CD4-positive, alpha-beta memory T cell (primary cell): ENCODE results near the gene CANT1. TPM values are rescaled to one million over a fixed set of nuclear protein-coding genes. Genes with fewer than 3 reads are reported as not detected.
A peak's percentile ranks its signal among the peaks of the same experiment; 100 is the strongest.

Experiments used
- CTCF ChIA-PET: fragments of 350-600 bp; sonication (Branson Sonifier 250); formaldehyde crosslinking; loops from one replicate; lab custom pipeline; 2021; ENCODE audit warnings: inconsistent platforms; ENCODE audit not compliant: partially characterized antibody; lab: Charles Lee
- POLR2A ChIA-PET: fragments of 350-600 bp; sonication (Branson Sonifier 250); formaldehyde crosslinking; loops from one replicate; lab custom pipeline; 2021; ENCODE audit not compliant: partially characterized antibody; lab: Charles Lee
- DNase-seq, 5 donors: peaks; one replicate each; pipeline versions ENCODE4 v3.0.0 to v3.0.0-alpha.2; 2020 to 2022; ENCODE audit warnings: mixed read lengths in 1 of 5
- H3K27ac ChIP-seq: one replicate; pipeline ENCODE4 v1.7.0; 2013; ENCODE audit warnings: low read depth, low read length
- H3K27me3 ChIP-seq: 2 replicates; pipeline ENCODE4 v1.7.0; 2013; ENCODE audit warnings: mild to moderate bottlenecking, low read length, moderate library complexity; ENCODE audit not compliant: insufficient read depth
- H3K36me3 ChIP-seq: 2 replicates; pipeline ENCODE4 v1.7.0; 2013; ENCODE audit warnings: mild to moderate bottlenecking, low read length, moderate library complexity; ENCODE audit not compliant: insufficient read depth
- H3K4me1 ChIP-seq: 2 replicates; pipeline ENCODE4 v1.7.0; 2013; ENCODE audit warnings: mild to moderate bottlenecking, low read length, moderate library complexity; ENCODE audit not compliant: insufficient read depth
- H3K4me3 ChIP-seq, 2 donors: one replicate each; pipeline ENCODE4 v1.7.0; 2013; ENCODE audit warnings: low read length in 2 of 2, mild to moderate bottlenecking in 1 of 2
- H3K9me3 ChIP-seq, 2 donors: one replicate each; pipeline ENCODE4 v1.7.0; 2013; ENCODE audit warnings: low read length in 2 of 2, control low read depth in 1 of 2; ENCODE audit not compliant: control insufficient read depth in 1 of 2
- H3K27ac Mint-ChIP-seq, 7 donors: one replicate each; pipeline ENCODE4 v1.8.0; 2020 to 2021; ENCODE audit warnings: mixed read lengths in 7 of 7, mild to moderate bottlenecking in 6 of 7, inconsistent platforms in 3 of 7, moderate library complexity in 3 of 7
- H3K27me3 Mint-ChIP-seq, 2 donors: one replicate each; pipeline ENCODE4 v1.8.0; 2020 to 2021; ENCODE audit warnings: mixed read lengths in 2 of 2
- H3K36me3 Mint-ChIP-seq, 2 donors: one replicate each; pipeline ENCODE4 v1.8.0; 2020 to 2021; ENCODE audit warnings: mixed read lengths in 2 of 2, inconsistent platforms in 1 of 2, mild to moderate bottlenecking in 1 of 2
- H3K4me1 Mint-ChIP-seq, 4 donors: one replicate each; pipeline ENCODE4 v1.8.0; 2020 to 2021; ENCODE audit warnings: mixed read lengths in 4 of 4, mild to moderate bottlenecking in 1 of 4
- H3K4me3 Mint-ChIP-seq, 8 donors: one replicate each; pipeline ENCODE4 v1.8.0; 2020 to 2021; ENCODE audit warnings: mixed read lengths in 8 of 8, mild to moderate bottlenecking in 7 of 8, moderate library complexity in 6 of 8, inconsistent platforms in 3 of 8
- H3K9me3 Mint-ChIP-seq, 8 donors: one replicate each; pipeline ENCODE4 v1.8.0; 2020 to 2021; ENCODE audit warnings: mixed read lengths in 8 of 8, mild to moderate bottlenecking in 5 of 8, inconsistent platforms in 3 of 8, moderate library complexity in 1 of 8
- intact Hi-C: fragments of 100-400 bp; cut with micrococcal nuclease; formaldehyde crosslinking; loops from one replicate; pipeline ENCODE4 v1.15.1; 2023
- polyA plus RNA-seq, 2 donors: library from polyadenylated mRNA; unstranded; fragments of 300-500 nt; fragmentation: Illumina TruSeq; gene quantifications; one replicate each; pipeline ENCODE4 v1.2.3, GENCODE V29; 2021
- total RNA-seq, 2 experiments: library from RNA; stranded (reverse); gene quantifications; one replicate each; pipeline ENCODE4 v1.2.3, GENCODE V29; 2021

Gene CANT1
- total and polyA plus RNA-seq, 4 experiments from 2014 or later: 7.2 to 59.4 (median 34.2) TPM

DNA sequence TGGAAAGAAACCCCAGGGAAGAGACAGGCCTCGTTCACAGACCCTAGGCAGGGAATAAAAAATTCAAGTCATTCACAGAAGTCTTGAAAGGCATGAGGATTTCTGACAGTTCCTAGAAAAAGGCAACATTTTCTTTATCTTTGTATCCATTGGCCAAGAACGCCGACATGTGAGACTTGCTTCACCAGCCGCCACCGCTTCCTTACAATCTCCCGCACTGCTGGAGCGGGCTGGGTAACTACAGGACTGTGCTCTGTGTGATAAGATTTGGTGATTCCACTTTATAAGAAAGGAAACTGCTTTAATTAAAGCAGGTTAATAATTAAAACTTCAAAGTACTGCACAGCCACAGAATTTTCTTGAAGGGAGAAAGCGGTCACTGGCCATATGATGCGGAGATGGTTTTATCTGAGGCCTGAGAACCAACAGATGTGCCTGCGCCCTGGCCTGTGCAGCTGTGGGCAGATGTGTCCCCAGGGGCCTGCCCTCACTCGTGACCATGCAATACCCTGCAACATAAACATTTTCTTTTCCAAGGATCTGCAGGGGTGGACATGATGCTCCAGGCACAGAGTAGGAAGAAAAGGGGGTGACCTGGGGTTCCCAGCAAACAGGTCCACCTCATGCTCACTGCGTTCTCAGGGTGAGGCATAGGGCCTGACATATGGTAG is 16.9 kb downstream of the CANT1 start:
- H3K36me3 Mint-ChIP-seq: peaks cover 18 to 55% of the 10 kb centered on the region in 2 donors
- Histone ChIP-seq H3K27ac (no peak overlapping the region), H3K36me3 (peaks cover 30% of the 10 kb centered on the region), H3K4me1 (no peaks in the 10 kb centered on the region), H3K9me3 (no peaks in the 10 kb centered on the region), H3K27me3 (no peaks in the 10 kb centered on the region), H3K4me3 (no peak overlapping the region)
- H3K4me3 Mint-ChIP-seq: no peak overlapping the region
- ChIA-PET POLR2A (no interaction called here), CTCF (interaction anchor here (1.5 to 2.5 kb wide), 2 partner anchors 10 to 13 kb away, joined by 4 to 10 read pairs; partner anchors contain the start of gene LGALS3BP)
- H3K4me1 Mint-ChIP-seq: peaks cover 3 to 14% (median 8%) of the 10 kb centered on the region in 4 donors
- no peaks in the 10 kb centered on the region for H3K27me3 Mint-ChIP-seq
- no peak for DNase-seq
- no peaks in the 10 kb centered on the region for H3K9me3 Mint-ChIP-seq
- intact Hi-C loops: loop anchor here (1.0 kb wide), 1 partner anchor 50 kb away; no protein-coding TSS in a partner anchor
- H3K27ac Mint-ChIP-seq: peak overlapping the region in 3 of 7 donors; percentile 48 to 68 (median 67)

DNA sequence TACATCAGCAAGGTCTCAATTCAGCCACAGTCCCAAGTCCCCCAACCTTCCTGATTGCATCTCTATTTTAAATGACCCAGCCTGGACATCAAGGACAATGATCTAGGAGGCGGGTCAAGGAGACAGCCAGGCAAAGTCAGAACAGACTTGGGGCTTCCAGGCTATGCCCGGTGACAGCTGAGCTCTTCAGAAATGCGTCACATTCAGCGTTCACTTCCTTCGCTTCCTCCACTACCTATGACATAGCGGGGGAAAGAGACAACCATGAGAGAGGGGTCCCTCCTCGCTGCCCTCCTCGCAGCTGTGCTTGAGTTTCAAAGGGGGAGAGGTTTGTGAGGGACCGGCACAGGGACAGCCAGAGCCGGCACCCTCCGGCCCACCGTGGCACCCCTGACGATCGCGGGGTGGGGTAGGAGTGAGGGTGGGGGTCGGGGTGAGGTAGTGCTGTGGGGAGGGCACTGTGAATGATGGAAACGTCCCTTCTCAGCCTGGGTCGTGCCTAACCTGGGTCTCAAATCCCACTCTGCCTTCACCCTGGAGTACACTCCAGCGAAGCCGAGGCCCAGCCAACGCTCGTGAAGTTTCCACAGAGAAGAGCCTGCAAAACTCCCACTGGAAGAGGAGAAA is 17.5 kb downstream of the CANT1 start:
- H3K27me3 Mint-ChIP-seq: no peaks in the 10 kb centered on the region
- Histone ChIP-seq H3K27me3 (no peaks in the 10 kb centered on the region), H3K4me1 (peaks cover 3% of the 10 kb centered on the region), H3K27ac (no peak overlapping the region), H3K9me3 (no peaks in the 10 kb centered on the region), H3K4me3 (no peak overlapping the region), H3K36me3 (peaks cover 24% of the 10 kb centered on the region)
- DNase-seq: no peak
- POLR2A ChIA-PET: no interaction called here
- no peaks in the 10 kb centered on the region for H3K9me3 Mint-ChIP-seq
- no peak overlapping the region for H3K4me3 Mint-ChIP-seq
- peaks cover 17 to 50% of the 10 kb centered on the region in 2 donors for H3K36me3 Mint-ChIP-seq
- CTCF ChIA-PET: interaction anchor here (1.4 kb wide), 1 partner anchor 20 kb away, joined by 4 read pairs; no protein-coding TSS in a partner anchor
- H3K4me1 Mint-ChIP-seq: peaks cover 4 to 15% (median 9%) of the 10 kb centered on the region in 4 donors
- no peak overlapping the region for H3K27ac Mint-ChIP-seq
- intact Hi-C loops: no loop called here

DNA sequence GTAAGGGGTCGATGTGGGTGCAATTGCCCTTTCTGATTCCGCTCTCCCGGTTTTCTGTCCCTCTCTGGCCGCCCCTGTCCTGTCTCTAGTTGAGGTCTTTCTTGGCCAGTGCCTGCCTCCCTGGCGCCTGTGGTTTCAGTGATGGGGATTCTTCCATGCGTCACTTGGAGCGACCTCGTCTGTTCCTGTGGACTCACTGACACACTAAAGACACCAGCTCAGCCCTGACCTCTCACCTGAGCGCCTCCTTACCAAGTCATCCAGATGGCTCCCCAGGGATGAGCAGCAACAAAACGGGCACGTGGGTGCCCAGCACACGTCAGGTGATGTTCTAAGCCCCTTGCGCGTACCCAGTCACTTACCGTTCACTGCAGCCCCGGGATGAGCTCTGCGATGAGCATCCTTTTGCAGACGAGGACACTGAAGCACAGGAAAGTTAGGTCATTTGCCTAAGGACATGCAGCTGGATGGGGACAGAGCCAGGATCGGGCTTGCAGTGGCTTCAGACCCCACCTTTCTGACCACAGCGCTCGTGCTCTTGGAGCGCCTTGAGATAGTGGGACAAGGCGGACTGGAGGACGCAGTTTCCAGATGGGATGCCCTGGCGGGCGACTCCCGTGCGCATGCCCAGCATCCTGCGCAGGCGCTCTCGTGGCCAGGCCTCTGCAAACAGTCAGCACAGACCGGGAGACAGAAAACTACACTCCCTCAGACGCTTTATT is 18.4 kb downstream of the CANT1 start:
- peak overlapping the region in 1 of 7 donors; percentile 87 for H3K27ac Mint-ChIP-seq
- no peak overlapping the region for H3K4me3 Mint-ChIP-seq
- Histone ChIP-seq H3K4me1 (peaks cover 11% of the 10 kb centered on the region), H3K27me3 (no peaks in the 10 kb centered on the region), H3K4me3 (no peak overlapping the region), H3K27ac (no peak overlapping the region), H3K36me3 (peaks cover 16% of the 10 kb centered on the region), H3K9me3 (no peaks in the 10 kb centered on the region)
- intact Hi-C loops: no loop called here
- H3K9me3 Mint-ChIP-seq: no peaks in the 10 kb centered on the region
- ChIA-PET POLR2A (no interaction called here), CTCF (interaction anchor here (1.4 kb wide), 1 partner anchor 19 kb away, joined by 4 read pairs; no protein-coding TSS in a partner anchor)
- H3K4me1 Mint-ChIP-seq: peaks cover 11 to 24% (median 17%) of the 10 kb centered on the region in 4 donors
- DNase-seq: no peak
- no peaks in the 10 kb centered on the region for H3K27me3 Mint-ChIP-seq
- peaks cover 17 to 43% of the 10 kb centered on the region in 2 donors for H3K36me3 Mint-ChIP-seq

DNA sequence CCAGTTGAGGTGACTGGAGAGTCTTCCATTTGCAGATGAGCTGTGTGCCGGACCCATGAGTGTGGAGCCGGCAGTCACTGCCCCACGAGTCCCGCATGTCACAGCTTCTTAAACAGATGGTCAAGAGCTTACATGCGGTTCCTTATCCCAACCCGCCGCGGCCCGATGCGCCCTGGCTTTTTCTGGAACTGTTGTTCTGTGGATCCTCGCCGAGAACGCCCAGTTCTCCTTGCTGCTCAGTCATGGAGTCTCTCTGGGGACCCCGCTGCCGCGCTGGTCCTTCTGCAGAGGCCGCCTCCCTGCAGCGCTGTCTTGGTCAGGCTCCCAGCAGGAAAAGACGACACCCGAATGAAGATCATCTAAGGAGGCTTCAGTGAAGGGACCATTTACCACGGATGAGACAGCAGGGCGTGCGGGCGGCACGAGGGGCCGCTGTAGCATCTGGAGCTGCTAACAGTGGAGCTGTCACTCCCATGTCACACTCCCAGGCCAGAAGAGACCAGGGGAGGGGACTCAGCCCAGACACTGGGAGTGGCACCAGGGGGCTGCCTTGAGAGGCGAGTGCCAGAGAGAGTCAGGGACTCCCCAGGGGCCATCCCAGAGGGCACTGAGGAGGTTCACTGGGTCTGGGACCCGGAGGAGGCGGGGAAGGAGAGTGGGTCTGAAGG is 19.1 kb downstream of the CANT1 start:
- no peaks in the 10 kb centered on the region for H3K27me3 ChIP-seq
- Mint-ChIP-seq H3K27me3 (no peaks in the 10 kb centered on the region), H3K4me1 (peaks cover 15 to 29% (median 22%) of the 10 kb centered on the region in 4 donors), H3K4me3 (no peak overlapping the region), H3K36me3 (peaks cover 12 to 39% of the 10 kb centered on the region in 2 donors), H3K27ac (peak overlapping the region in 1 of 7 donors; percentile 57), H3K9me3 (no peaks in the 10 kb centered on the region)
- ChIA-PET POLR2A (no interaction called here), CTCF (interaction anchor here (1.4 kb wide), 1 partner anchor 19 kb away, joined by 4 read pairs; no protein-coding TSS in a partner anchor)
- DNase-seq: no peak
- no peak overlapping the region for H3K27ac ChIP-seq
- no peaks in the 10 kb centered on the region for H3K9me3 ChIP-seq
- peaks cover 18% of the 10 kb centered on the region for H3K4me1 ChIP-seq
- H3K36me3 ChIP-seq: peaks cover 10% of the 10 kb centered on the region
- no peak overlapping the region for H3K4me3 ChIP-seq
- intact Hi-C loops: no loop called here

DNA sequence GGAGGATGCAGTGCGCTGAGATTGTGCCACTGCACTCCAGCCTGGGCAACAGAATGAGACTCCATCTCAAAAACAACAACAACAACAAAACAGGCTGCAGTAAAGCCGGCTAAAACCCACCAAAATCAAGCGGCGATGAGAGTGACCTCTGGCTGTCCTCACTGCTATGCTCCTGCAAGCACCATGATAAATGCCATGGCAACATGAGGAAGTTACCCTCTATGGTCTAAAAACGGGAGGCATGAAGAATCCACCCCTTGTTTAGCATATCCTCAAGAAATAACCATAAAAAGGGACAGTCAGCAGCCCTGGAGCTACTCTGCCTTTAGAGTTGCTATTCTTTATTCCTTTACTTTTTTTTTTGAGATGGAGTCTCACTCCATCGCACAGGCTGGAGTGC is 21.4 kb downstream of the CANT1 start:
- H3K36me3 ChIP-seq: peaks cover 5% of the 10 kb centered on the region
- H3K4me3 Mint-ChIP-seq: no peak overlapping the region
- H3K9me3 Mint-ChIP-seq: no peaks in the 10 kb centered on the region
- no peak for DNase-seq
- H3K27ac Mint-ChIP-seq: no peak overlapping the region
- peaks cover 14 to 23% (median 18%) of the 10 kb centered on the region in 4 donors for H3K4me1 Mint-ChIP-seq
- no peaks in the 10 kb centered on the region for H3K27me3 Mint-ChIP-seq
- H3K9me3 ChIP-seq: no peaks in the 10 kb centered on the region
- intact Hi-C loops: no loop called here
- ChIA-PET CTCF (no interaction called here), POLR2A (interaction anchor here (0.6 kb wide), 1 partner anchor 15 kb away, joined by 3 read pairs; no protein-coding TSS in a partner anchor)
- no peak overlapping the region for H3K27ac ChIP-seq
- no peak overlapping the region for H3K4me3 ChIP-seq
- peaks cover 7 to 24% of the 10 kb centered on the region in 2 donors for H3K36me3 Mint-ChIP-seq
- H3K4me1 ChIP-seq: peaks cover 18% of the 10 kb centered on the region
- H3K27me3 ChIP-seq: no peaks in the 10 kb centered on the region

DNA sequence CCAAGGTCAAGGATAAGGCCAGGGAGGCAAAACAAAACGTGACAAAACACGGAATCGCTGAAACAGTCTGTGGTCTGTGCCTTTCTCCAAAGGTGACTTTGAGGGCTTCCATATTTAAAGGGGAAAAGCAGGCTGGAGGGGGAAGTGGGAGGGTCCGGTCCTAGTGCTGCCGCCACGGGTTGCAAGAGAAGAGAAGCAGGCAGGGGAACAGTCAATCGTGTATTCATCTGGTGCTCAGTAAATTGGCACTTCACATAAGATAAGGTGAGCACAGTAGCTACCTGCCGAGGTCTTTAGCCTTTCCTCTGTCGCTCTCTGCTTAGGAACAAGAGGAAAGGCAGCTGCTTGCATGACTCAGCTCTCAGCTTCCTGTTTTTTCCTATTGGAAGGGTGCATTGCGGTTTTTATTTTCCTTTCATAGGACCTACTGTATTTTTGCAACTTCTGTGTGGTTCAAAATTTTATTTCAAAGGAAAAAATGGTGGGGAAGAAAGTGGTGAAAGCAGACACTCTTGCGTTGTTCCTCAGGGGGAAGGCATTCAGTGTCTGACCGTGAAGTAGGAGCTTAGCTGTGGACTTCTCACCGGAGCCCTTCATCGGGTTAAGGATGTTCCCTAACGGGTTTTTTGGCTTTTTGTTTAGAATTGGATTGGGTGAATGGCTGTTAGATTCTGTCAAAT is 22.8 kb downstream of the CANT1 start:
- Histone ChIP-seq H3K4me3 (no peak overlapping the region), H3K4me1 (peaks cover 18% of the 10 kb centered on the region), H3K9me3 (no peaks in the 10 kb centered on the region), H3K27ac (no peak overlapping the region), H3K27me3 (no peaks in the 10 kb centered on the region), H3K36me3 (peaks cover 5% of the 10 kb centered on the region)
- H3K27me3 Mint-ChIP-seq: no peaks in the 10 kb centered on the region
- peaks cover 12 to 18% (median 15%) of the 10 kb centered on the region in 4 donors for H3K4me1 Mint-ChIP-seq
- ChIA-PET POLR2A (interaction anchor here (0.6 kb wide), 1 partner anchor 231 kb away, joined by 3 read pairs; no protein-coding TSS in a partner anchor), CTCF (interaction anchor here (1.3 to 1.5 kb wide), 2 partner anchors 9 to 121 kb away, joined by 6 read pairs; no protein-coding TSS in a partner anchor)
- peaks cover 4 to 14% of the 10 kb centered on the region in 2 donors for H3K36me3 Mint-ChIP-seq
- H3K9me3 Mint-ChIP-seq: no peaks in the 10 kb centered on the region
- peak overlapping the region; percentile 4 to 77 (median 67) for H3K4me3 Mint-ChIP-seq
- DNase-seq: no peak
- intact Hi-C loops: no loop called here
- H3K27ac Mint-ChIP-seq: peak overlapping the region in 2 of 7 donors; percentile 31 to 40
